ENCODE results near the gene ZNF563.

GRCh38 chr19:12345197-12345596 is 11.8 kb upstream of the ZNF563 start:
- TF ChIP-seq CTCF (IDR thresholded peaks at IDR 0.05) (no peak), NR1H2 (CRISPR knock-in tag; IDR thresholded peaks at IDR 0.05) (no peak), ATF1 (CRISPR knock-in tag; IDR thresholded peaks at IDR 0.05) (no peak), ESRRA (CRISPR knock-in tag; IDR thresholded peaks at IDR 0.05; ENCODE audit: borderline replicate concordance) (no peak), NFATC4 (CRISPR knock-in tag; IDR thresholded peaks at IDR 0.05) (no peak), ATF3 (CRISPR knock-in tag; conservative IDR thresholded peaks at IDR 0.05) (no peak), ETV6 (CRISPR knock-in tag; IDR thresholded peaks at IDR 0.05) (no peak), SP1 (CRISPR knock-in tag; conservative IDR thresholded peaks at IDR 0.05) (no peak), TEAD4 (CRISPR knock-in tag; IDR thresholded peaks at IDR 0.05) (no peak), RELA (CRISPR knock-in tag; IDR thresholded peaks at IDR 0.05; ENCODE audit: borderline replicate concordance) (no peak), JUN (CRISPR knock-in tag; IDR thresholded peaks at IDR 0.05) (no peak), ZBTB21 (CRISPR knock-in tag; IDR thresholded peaks at IDR 0.05; ENCODE audit: borderline replicate concordance) (no peak)
- TF ChIP-seq, protein P1, sequence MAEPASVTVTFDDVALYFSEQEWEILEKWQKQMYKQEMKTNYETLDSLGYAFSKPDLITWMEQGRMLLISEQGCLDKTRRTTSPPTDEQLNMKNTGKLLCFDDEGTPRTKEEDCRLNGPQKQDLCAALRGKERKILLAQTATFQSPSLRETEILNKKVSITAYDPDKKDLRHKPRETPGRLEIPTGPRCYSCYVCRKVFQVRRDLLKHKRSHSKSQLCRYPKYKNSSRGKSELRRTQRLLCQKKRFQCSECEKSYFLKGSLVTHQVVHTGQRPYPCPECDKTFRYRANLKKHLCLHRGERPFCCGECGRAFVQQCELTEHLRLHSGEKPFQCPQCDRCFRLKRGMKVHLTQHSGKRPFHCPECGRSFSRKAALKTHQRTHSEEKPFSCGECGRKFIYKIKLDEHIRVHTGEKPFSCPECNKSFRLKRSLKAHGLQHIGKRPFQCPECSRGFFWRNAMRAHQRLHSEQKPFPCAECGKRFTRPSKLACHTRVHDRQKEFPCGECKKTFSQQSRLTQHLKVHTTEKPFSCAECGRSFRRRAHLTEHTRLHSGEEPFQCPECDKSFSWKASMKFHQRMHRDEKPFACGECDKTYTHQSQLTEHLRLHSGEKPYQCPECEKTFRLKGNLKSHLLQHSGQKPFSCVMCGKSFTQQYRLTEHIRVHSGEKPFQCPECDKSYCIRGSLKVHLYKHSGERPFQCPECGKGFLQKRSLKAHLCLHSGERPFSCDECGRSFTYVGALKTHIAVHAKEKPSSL (CRISPR knock-in tag; conservative IDR thresholded peaks at IDR 0.05) = no peak
- TF ChIP-seq, protein P2, sequence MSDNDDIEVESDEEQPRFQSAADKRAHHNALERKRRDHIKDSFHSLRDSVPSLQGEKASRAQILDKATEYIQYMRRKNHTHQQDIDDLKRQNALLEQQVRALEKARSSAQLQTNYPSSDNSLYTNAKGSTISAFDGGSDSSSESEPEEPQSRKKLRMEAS (CRISPR knock-in tag; IDR thresholded peaks at IDR 0.05) = no peak
